Iris pigment epithelial cell (primary cell): ENCODE measurements around the gene SSPN.

Source experiments
- DNase-seq: peaks from one replicate; pipeline ENCODE4 v3.0.0-alpha.2; 2011; ENCODE audit warnings: low read depth

SSPN gene

GRCh38 chr12:26266881-26267280 lies 71.5 kb downstream of the SSPN start:
- no peak for DNase-seq

DNA sequence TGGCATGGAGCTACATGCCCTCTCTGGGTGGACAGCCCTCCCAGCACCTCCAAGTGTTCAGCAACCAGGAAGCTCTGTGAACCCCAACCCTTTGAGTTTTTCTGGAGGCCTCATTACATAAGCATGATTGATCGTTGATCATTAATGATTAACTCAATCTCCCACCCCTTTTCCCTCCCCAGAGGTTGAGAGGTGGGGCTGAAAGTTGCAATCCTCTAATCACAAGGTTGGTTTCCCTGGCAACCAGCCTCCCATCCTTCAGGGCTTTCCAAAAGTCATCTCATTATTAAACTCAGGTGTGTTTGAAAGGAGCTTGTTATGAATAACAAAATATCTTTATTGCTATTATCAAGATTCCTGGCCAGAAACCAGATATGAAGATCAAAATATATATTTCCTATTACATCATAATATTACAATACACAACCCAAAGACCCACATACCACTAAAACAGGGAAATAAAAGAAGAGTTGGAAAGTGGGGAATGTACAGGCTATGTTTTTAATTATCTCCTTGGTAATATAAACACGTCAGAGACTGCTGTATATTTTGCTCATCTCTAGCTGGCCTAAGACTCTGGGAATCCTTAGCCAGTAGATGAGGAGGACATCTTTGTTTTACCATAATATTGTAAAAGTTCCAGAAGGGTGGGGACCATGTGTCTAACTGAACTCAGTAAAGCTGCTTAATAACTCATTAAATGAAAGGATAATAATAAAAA lies 73.6 kb downstream of the SSPN start:
- DNase-seq: peak; percentile 38

- no peak for DNase-seq
These were observed 74.3 kb downstream of the SSPN start for GRCh38 chr12:26269562-26270284.

- peak; percentile 88 for DNase-seq
These were observed 75.7 kb downstream of the SSPN start for GRCh38 chr12:26271024-26271423.

DNA sequence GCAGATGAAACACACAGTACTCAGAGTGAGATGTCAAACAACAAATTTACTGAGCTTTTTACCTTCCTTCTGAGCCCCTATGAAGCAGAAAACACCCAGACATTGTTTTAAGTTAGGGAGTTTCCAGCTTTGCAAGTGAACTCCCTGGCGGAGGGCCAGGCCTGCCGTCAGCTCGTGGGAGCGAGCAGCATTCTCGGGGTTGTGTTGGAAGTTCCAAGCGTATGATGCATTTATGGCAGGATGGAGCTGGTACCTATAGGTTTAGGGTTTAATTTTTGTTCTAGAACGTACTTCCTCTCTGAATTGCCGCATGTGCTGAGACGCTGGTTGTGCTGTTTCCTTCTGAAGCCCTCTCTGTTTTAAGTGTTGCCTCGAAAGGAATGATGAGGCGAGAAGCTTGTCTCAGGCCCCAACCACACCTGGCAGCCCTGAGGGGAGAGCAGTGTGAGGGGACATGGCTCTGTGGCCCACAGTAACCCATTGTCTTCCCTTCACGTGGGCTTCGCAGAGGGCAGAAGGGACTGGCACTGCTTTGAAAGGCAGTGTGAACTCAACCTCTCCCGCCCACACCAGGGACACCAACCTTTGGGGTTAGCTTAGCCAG lies 76.6 kb downstream of the SSPN start:
- DNase-seq: peak; percentile 99

GRCh38 chr12:26272851-26273250 lies 77.5 kb downstream of the SSPN start:
- no peak for DNase-seq

- DNase-seq: peak; percentile 28
These were observed 78.4 kb downstream of the SSPN start for GRCh38 chr12:26273811-26274210.

- peak; percentile 100 for DNase-seq
These were observed 79.3 kb downstream of the SSPN start for GRCh38 chr12:26274441-26275312.

GRCh38 chr12:26275313-26276131 lies 80.1 kb downstream of the SSPN start:
- peak; percentile 19 for DNase-seq

GRCh38 chr12:26276709-26277108 lies 81.3 kb downstream of the SSPN start:
- peak; percentile 61 for DNase-seq

- no peak for DNase-seq
These were observed 82.3 kb downstream of the SSPN start for GRCh38 chr12:26277506-26278246.

- no peak for DNase-seq
These were observed 82.9 kb downstream of the SSPN start for GRCh38 chr12:26278266-26278665.

GRCh38 chr12:26278666-26279065 lies 83.3 kb downstream of the SSPN start:
- no peak for DNase-seq

- DNase-seq: no peak
These were observed 83.7 kb downstream of the SSPN start for GRCh38 chr12:26279091-26279490.

GRCh38 chr12:26279908-26280307 lies 84.5 kb downstream of the SSPN start:
- no peak for DNase-seq

DNA sequence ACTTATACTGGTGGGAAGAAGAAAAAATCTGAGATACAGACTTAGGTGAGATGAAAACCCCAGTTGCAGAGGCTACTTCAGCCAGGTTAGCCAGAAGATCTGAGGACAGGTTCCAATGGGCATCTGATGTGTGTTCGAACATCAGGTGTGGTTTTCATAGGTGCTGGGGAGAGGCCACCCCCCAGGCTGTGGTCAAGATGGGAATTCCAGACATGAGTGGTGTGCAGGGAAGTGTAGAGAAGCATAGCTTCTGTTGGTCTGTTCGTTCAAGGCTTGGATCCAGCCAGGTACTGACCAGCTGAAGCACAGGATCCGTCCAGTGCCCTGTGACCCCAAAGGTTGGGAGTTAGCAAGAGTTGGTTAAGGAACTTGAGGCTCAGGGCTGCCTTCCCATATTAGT lies 85.5 kb downstream of the SSPN start:
- DNase-seq: no peak

GRCh38 chr12:26281320-26281719 lies 85.9 kb downstream of the SSPN start:
- DNase-seq: peak; percentile 15

GRCh38 chr12:26282339-26282940 lies 87.1 kb downstream of the SSPN start:
- no peak for DNase-seq

- DNase-seq: no peak
These were observed 87.7 kb downstream of the SSPN start for GRCh38 chr12:26283046-26283445.

GRCh38 chr12:26283617-26284016 lies 88.2 kb downstream of the SSPN start:
- no peak for DNase-seq
